ENCODE results near the gene MRPL24. TPM values are rescaled to one million over a fixed set of nuclear protein-coding genes. Genes with fewer than 3 reads are reported as not detected.
A peak's percentile ranks its signal among the peaks of the same experiment; 100 is the strongest.

The MRPL24 gene
- total and polyA plus RNA-seq, 2 of the 8 experiments (the other 6 are each of a cell fraction or from before 2014, with no cell fraction given) = 29.7 to 35.2 TPM

GRCh38 chr1:156750191-156750672 is 9.3 kb upstream of the MRPL24 start:
- Histone ChIP-seq H3K9ac (replicated peaks in 1 of 4; ENCODE audit: extremely low read depth in 1 of 4, low read depth in 3 of 4, low read length in 3 of 4) (peak overlapping the region; percentile 74 to 96 (median 82)), H3K27me3 (replicated peaks in 1 of 4; ENCODE audit: control insufficient read depth in 3 of 4, extremely low read depth in 1 of 4, insufficient read depth in 3 of 4, low read length in 3 of 4) (no peaks in the 10 kb centered on the region), H3K27ac (ENCODE audit: low read depth, low read length) (peak overlapping the region; percentile 96; the same call in 1 of the 2 replicates), H2BK20ac (ENCODE audit: low read length) (no peak overlapping the region), H2BK120ac (replicated peaks; ENCODE audit: low read depth, low read length) (no peak overlapping the region), H3K4me3 (ENCODE audit: extremely low read depth in 1 of 4, insufficient read depth in 2 of 4, low read depth in 3 of 4, low read length in 4 of 4) (peak overlapping the region; percentile 75 to 100 (median 84)), H4K20me1 (replicated peaks in 1 of 2; ENCODE audit: control insufficient read depth in 1 of 2, insufficient read depth in 2 of 2, low read length in 2 of 2) (peaks cover 0 to 5% of the 10 kb centered on the region in 2 experiments), H3K4ac (replicated peaks; ENCODE audit: insufficient read length, low read depth, low read length) (no peak overlapping the region), H4K91ac (replicated peaks; ENCODE audit: insufficient read length, low read length) (peak overlapping the region; percentile 11), H2AFZ (ENCODE audit: low read length) (no peak overlapping the region), H2BK15ac (ENCODE audit: low read length) (0 out of 2 replicates have a peak overlapping the region, but pooled peaks have one; percentile 40), H3K4me2 (ENCODE audit: insufficient read depth in 1 of 2, low read depth in 2 of 2, low read length in 2 of 2) (peak overlapping the region; percentile 91 to 99), H3K23ac (ENCODE audit: insufficient read length) (no peak overlapping the region), H4K5ac (ENCODE audit: insufficient read length, low read depth, low read length) (peak overlapping the region; percentile 1), H2BK5ac (ENCODE audit: low read depth, low read length) (peak overlapping the region; percentile 67; the same call in 1 of the 2 replicates), H3K14ac (ENCODE audit: insufficient read length) (no peak overlapping the region), H3K9me3 (ENCODE audit: insufficient read depth in 2 of 2, low read depth in 1 of 2, low read length in 1 of 2) (no peaks in the 10 kb centered on the region), H3K36me3 (ENCODE audit: control insufficient read depth in 2 of 4, insufficient read depth in 4 of 4, low read length in 3 of 4) (peaks cover 0 to 3% (median 0%) of the 10 kb centered on the region in 4 experiments; a peak in 1 of 8 replicates), H4K8ac (ENCODE audit: extremely low read depth, insufficient read depth, low read length) (no peak overlapping the region), H2BK12ac (ENCODE audit: low read depth, low read length) (peak overlapping the region; percentile 33; the same call in 1 of the 2 replicates), H3K79me2 (ENCODE audit: control insufficient read depth in 1 of 2, insufficient read depth in 2 of 2, low read length in 2 of 2) (peaks cover 30 to 64% of the 10 kb centered on the region in 2 experiments), H3K4me1 (replicated peaks in 1 of 4; ENCODE audit: control insufficient read depth in 3 of 4, insufficient read depth in 4 of 4, low read length in 3 of 4) (peaks cover 32 to 49% (median 37%) of the 10 kb centered on the region in 4 experiments), H3K23me2 (ENCODE audit: low read depth, low read length) (peaks cover 12% of the 10 kb centered on the region), H3K56ac (replicated peaks; ENCODE audit: insufficient read length, low read depth, low read length) (no peak overlapping the region), H3K79me1 (ENCODE audit: low read depth, low read length) (peaks cover 20% of the 10 kb centered on the region), H2AK5ac (ENCODE audit: low read depth, low read length) (no peak overlapping the region), H3K18ac (ENCODE audit: extremely low read depth, low read length) (peak overlapping the region; percentile 61; the same call in 1 of the 2 replicates)
- FAIRE-seq (no peak), DNase-seq (ENCODE audit: low read depth in 1 of 2, low spot score in 2 of 2) (no peak)
- 5% methylated on average over 5 of the region's 5 CpGs; no CpG with 5 or more reads in 1 of the 2 experiments for WGBS, 2 experiments (ENCODE audit: extremely low coverage in 1 of 2, insufficient coverage in 1 of 2, insufficient read length in 1 of 2, insufficient replicate concordance in 2 of 2, low coverage in 1 of 2, low lambda C conversion rate in 2 of 2, missing lambda C conversion rate in 1 of 2)
- ChIA-PET POLR2A (ENCODE audit: partially characterized antibody) (interaction anchor here (0.9 to 8.8 kb wide), 11 partner anchors 9 to 73 kb away, joined by 3 to 121 read pairs (median 10); partner anchors contain the start of genes ISG20L2, METTL25B, MRPL24 and NES), CTCF (ENCODE audit: partially characterized antibody) (interaction anchor here (0.8 to 3.2 kb wide), 4 partner anchors 21 to 110 kb away, joined by 3 to 26 read pairs (median 6); partner anchors contain the start of gene NTRK1)
- 0 out of 2 replicates have a peak, but pooled peaks have one; percentile 31 for TF ChIP-seq POLR2AphosphoS5 (IDR thresholded peaks at IDR 0.05; ENCODE audit: low read depth, low read length)
- no peak for TF ChIP-seq HDAC2 (IDR thresholded peaks at IDR 0.05; ENCODE audit: borderline replicate concordance in 1 of 2, low read depth in 2 of 2, low read length in 2 of 2)
- TF ChIP-seq MAX (IDR thresholded peaks at IDR 0.05) = peak; percentile 34; the same call in 1 of the 2 replicates

Data from H1 (cell line).